HG03469 (cell line): ENCODE measurements around the gene FOXD4.
"Not testable (repeated sequence)": the region's sequence is repeated elsewhere in the genome, so short reads cannot be mapped to it uniquely, and the experiment has no call there.

Source experiments
- ATAC-seq: cut with Tn5 transposase; IDR thresholded peaks from one replicate; pipeline ENCODE4 v1.9.1; 2021; ENCODE audit warnings: mild to moderate bottlenecking, moderate library complexity, moderate number of reproducible peaks; ENCODE audit not compliant: unreplicated experiment

Gene FOXD4

GRCh38 chr9:94323-94722, 23.9 kb downstream of the FOXD4 start:
- not testable (repeated sequence) for ATAC-seq

- ATAC-seq, result not testable (repeated sequence)
Observed at GRCh38 chr9:93909-94308, 24.3 kb downstream of the FOXD4 start.

GRCh38 chr9:90851-91250, 27.4 kb downstream of the FOXD4 start:
- not testable (repeated sequence) for ATAC-seq

GRCh38 chr9:88396-89037, 29.7 kb downstream of the FOXD4 start:
- not testable (repeated sequence) for ATAC-seq

- ATAC-seq, result not testable (repeated sequence)
Observed at GRCh38 chr9:87860-88259, 30.4 kb downstream of the FOXD4 start.

DNA sequence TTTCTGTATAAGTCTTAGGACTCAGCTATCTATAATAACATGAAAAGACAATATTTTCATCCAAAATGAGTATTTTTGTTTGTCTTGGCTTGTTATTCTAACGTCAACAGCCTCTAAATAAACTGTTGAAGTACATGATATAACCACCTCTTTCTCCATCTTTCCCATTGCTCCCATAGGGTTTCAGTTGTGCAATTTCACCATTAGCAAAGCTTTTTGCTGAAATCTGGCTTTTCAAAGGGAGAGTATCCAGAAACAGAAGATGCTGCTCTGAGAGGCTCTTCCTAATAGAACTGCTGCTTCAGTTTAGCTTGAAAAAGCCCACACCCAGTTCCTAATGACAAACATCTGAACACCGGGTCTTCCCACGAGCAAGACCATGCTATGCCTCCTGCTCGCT, 31.1 kb downstream of the FOXD4 start:
- not testable (repeated sequence) for ATAC-seq

- ATAC-seq, result not testable (repeated sequence)
Observed at GRCh38 chr9:86697-87096, 31.5 kb downstream of the FOXD4 start.

- ATAC-seq, result not testable (repeated sequence)
Observed at GRCh38 chr9:82932-83689, 35.1 kb downstream of the FOXD4 start.

- ATAC-seq, result not testable (repeated sequence)
Observed at GRCh38 chr9:78333-78732, 39.9 kb downstream of the FOXD4 start.

- ATAC-seq, result not testable (repeated sequence)
Observed at GRCh38 chr9:76389-76788, 41.8 kb downstream of the FOXD4 start.

DNA sequence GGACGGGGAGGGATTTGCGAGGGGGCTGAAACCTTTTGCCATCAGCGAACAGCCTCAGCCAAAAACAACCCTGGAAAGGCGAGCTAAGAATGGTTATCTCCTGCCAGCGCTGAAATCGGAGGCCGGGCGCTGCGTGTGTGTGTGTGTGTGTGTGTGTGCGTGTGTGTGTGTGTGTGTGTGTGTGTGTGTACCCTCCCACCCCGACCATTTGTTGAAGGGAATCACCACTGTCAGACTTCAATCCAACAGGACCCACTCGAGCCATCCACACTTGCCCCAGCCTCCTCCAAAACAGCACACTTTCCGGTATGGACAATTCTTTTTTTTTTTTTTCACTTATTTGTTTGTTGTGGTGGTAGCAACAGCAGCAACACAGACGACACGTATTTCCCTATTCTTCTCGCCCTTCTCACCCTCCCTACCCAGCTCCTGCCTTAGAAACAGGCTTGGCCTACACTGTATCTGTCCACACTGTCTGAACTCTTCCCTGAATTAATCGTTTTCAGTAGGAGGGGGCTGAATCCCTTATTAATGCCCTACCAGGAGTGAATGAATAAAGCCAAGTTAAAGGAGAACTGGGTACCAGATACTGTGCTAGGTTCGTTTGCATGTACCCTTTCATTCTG, 44.2 kb downstream of the FOXD4 start:
- ATAC-seq, result not testable (repeated sequence)

DNA sequence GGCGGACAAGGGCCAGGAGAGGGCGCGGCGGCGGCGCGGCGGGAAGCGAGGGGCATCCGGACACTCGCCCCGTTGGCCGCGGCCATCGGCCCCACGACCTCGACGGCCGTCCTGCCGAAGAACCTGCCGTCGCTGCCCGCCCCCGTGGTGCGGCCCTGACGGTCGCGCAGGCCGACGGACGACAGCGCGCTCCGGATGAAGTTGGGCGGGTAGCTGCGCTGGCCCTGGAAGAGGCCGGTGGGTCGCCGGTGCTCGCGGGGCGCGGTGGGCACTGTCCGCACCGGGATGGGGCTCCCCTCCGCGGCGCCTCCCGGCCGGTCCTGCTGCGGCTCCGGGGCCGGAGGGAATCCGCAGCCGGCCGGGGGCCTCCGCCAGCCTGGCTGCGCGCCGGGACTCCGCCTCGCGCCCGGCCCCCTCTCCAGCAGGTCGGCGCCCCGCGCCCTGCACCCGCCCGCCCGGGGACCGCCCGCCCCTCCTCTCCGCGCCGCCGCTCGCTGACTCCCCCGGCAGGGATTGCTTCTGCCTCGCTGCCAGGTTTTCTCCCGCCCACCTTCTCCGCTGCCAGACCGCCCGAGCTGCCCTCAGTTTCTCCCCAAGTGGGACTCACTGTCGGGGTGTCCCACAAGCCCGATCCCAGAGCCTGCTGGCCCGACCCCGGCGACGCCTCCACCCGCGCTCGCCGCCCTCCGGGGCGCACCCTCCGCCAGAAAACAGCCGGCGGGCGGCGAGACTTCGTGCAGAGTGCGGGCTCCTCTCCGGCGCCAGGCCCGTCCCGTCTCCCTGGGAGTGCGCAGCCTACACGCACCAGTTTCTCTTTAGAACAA, 44.9 kb downstream of the FOXD4 start:
- ATAC-seq, result not testable (repeated sequence)
